ENCODE results near the gene THAP5.
"Not testable (repeated sequence)": the region's sequence is repeated elsewhere in the genome, so short reads cannot be mapped to it uniquely, and the experiment has no call there.

- not testable (repeated sequence) for TF ChIP-seq CTCF (IDR thresholded peaks at IDR 0.05; ENCODE audit: low read depth, low read length, missing input control); TAF1 (conservative IDR thresholded peaks at IDR 0.05); SP1 (IDR thresholded peaks at IDR 0.05); MAX (IDR thresholded peaks at IDR 0.05); GABPA (IDR thresholded peaks at IDR 0.05 in 1 of 2, conservative IDR thresholded peaks at IDR 0.05 in 1 of 2); JUND (IDR thresholded peaks at IDR 0.05); EGR1 (IDR thresholded peaks at IDR 0.05; ENCODE audit: low read depth in 2 of 2); YY1 (IDR thresholded peaks at IDR 0.05)
These were observed 31.3 kb downstream of the THAP5 start for GRCh38 chr7:108538236-108538635.
